ENCODE measurements around the gene COBL.

DNA sequence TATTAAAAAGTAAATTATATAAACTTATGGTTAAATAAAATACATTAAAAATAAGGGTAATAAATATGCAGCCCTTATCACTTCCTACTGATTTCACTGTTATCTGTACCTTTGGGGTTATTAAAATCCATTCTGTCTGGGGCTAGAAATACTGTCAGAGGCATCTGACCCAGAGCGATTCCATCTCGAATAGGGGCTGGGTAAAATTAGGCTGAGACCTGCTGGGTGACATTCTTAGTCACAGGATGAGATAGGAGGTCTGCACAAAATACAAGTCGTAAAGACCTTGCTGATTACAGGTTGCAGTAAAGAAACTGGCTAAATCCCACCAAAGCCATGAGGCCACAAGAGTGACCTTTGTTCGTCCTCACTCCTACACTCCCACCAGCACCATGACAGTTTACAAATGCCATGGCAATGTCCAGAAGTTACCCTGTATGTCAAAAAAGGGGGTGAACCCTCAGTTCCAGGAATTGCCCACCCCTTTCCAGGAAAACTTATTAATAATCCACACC, 77.6 kb downstream of the COBL start:
- TF ChIP-seq SUZ12 (IDR thresholded peaks at IDR 0.05) = no peak
- TF ChIP-seq PKNOX1 (IDR thresholded peaks at IDR 0.05) = no peak
- TF ChIP-seq L3MBTL2 (conservative IDR thresholded peaks at IDR 0.05) = no peak
- no peak for TF ChIP-seq SP1 (IDR thresholded peaks at IDR 0.05)
- TF ChIP-seq TARDBP (IDR thresholded peaks at IDR 0.05) = no peak
- no peak for TF ChIP-seq ZNF384 (IDR thresholded peaks at IDR 0.05)
